ENCODE results near the gene ELL.

DNA sequence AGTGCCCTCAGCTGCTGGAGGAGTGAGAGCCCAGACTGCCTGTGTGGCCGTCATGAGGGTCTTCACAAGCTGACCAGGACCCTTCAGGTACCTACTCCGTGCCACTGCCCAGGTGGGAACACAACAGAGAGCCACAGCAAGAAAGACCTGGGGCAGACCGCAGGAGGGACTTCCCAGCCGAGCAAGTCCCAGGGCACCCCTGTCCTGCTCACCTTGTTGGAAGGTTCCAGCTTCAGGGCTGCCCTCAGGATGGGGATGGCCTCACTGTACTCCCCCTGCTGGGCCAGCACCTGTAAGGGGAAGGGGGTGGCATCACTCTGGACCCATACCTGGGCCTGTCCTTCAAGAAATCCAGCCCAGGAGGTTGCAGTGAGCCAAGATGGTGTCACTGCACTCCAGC, 11.2 kb upstream of the ELL start:
- TF ChIP-seq CTCF (conservative IDR thresholded peaks at IDR 0.05; ENCODE audit: low read depth, low read length): no peak
- TF ChIP-seq EZH2 (IDR thresholded peaks at IDR 0.05; ENCODE audit: low read length, unreplicated experiment): no peak
- no peak for TF ChIP-seq EZH2phosphoT487 (IDR thresholded peaks at IDR 0.05; ENCODE audit: borderline replicate concordance, low read length)

Measured in PC-3 (cell line).